SK-N-MC (cell line): ENCODE measurements around the gene PRR19.

Experiments
- EZH2 ChIP-seq: fragments of 200-600 bp; sonication (generic); IDR thresholded peaks from one replicate; pipeline ENCODE4 v1.6.1; 2017; ENCODE audit warnings: antibody characterized with exemption
- FOXP2 ChIP-seq: optimal IDR thresholded peaks from 2 replicates; pipeline ENCODE3; 2011; ENCODE audit warnings: mild to moderate bottlenecking, moderate library complexity; ENCODE audit not compliant: insufficient read depth; ENCODE audit errors: extremely low read length, control extremely low read depth
- POLR2AphosphoS5 ChIP-seq: IDR thresholded peaks from 2 replicates; pipeline ENCODE4 v1.6.1; 2012; ENCODE audit warnings: mild to moderate bottlenecking, low read depth, low read length, borderline replicate concordance

GRCh38 chr19:42352301-42353259, 50.6 kb downstream of the PRR19 start:
- TF ChIP-seq POLR2AphosphoS5: no peak
- TF ChIP-seq EZH2: no peak
- no peak for TF ChIP-seq FOXP2
